Neural cell (in vitro differentiated cells): ENCODE results near the gene IL6ST. TPM values are rescaled to one million over a fixed set of nuclear protein-coding genes. Genes with fewer than 3 reads are reported as not detected.
A peak's percentile ranks its signal among the peaks of the same experiment; 100 is the strongest.

Experiments
- H2AFZ ChIP-seq: fragments of 200-600, 300-800 bp; sonication (generic), shearing (Covaris generic); 2 replicates; pipeline ENCODE4 v1.6.0; 2014; ENCODE audit warnings: low read depth, mild to moderate bottlenecking, antibody characterized with exemption, low read length, moderate library complexity
- H3F3A ChIP-seq: fragments of 200-600 bp; shearing (Covaris generic); 2 replicates; pipeline ENCODE4 v1.6.1; 2016; ENCODE audit warnings: mild to moderate bottlenecking, moderate library complexity, mixed read lengths, antibody characterized with exemption, low read length; ENCODE audit not compliant: insufficient read depth, poor library complexity, severe bottlenecking
- H3K27ac ChIP-seq: fragments of 200-600, 300-800 bp; sonication (generic), shearing (Covaris generic); 2 replicates; pipeline ENCODE4 v1.5.1; 2014; ENCODE audit warnings: mild to moderate bottlenecking, low read length, moderate library complexity
- H3K27me3 ChIP-seq: fragments of 300-800, 200-600 bp; sonication (generic), shearing (Covaris generic); 2 replicates; pipeline ENCODE4 v1.6.0; 2014; ENCODE audit warnings: mild to moderate bottlenecking, low read depth, low read length, moderate library complexity; ENCODE audit not compliant: insufficient read depth
- H3K36me3 ChIP-seq: fragments of 300-800, 200-600 bp; sonication (generic), shearing (Covaris generic); 2 replicates; pipeline ENCODE4 v1.5.1; 2014; ENCODE audit warnings: mild to moderate bottlenecking, antibody characterized with exemption, low read length, moderate library complexity; ENCODE audit not compliant: insufficient read depth
- H3K4me2 ChIP-seq: fragments of 300-800, 200-600 bp; sonication (generic), shearing (Covaris generic); 2 replicates; pipeline ENCODE4 v1.6.0; 2014; ENCODE audit warnings: mild to moderate bottlenecking, low read length
- H3K4me3 ChIP-seq: fragments of 300-800, 200-600 bp; sonication (generic), shearing (Covaris generic); 2 replicates; pipeline ENCODE4 v1.5.1; 2014; ENCODE audit warnings: mild to moderate bottlenecking, low read length, moderate library complexity
- H3K79me2 ChIP-seq: fragments of 200-600 bp; shearing (Covaris generic); replicated peaks from 2 replicates; pipeline ENCODE4 v1.6.0; 2014; ENCODE audit warnings: mild to moderate bottlenecking, low read length, moderate library complexity; ENCODE audit not compliant: insufficient read depth
- H3K9ac ChIP-seq: fragments of 300-800, 200-600 bp; sonication (generic), shearing (Covaris generic); 2 replicates; pipeline ENCODE4 v1.6.1; 2016; ENCODE audit warnings: mild to moderate bottlenecking, low read length, mixed read lengths
- H3K9me2 ChIP-seq: fragments of 200-600 bp; shearing (Covaris generic); 2 replicates; pipeline ENCODE4 v1.6.1; 2016; ENCODE audit warnings: mild to moderate bottlenecking, low read length, mixed read lengths; ENCODE audit not compliant: insufficient read depth
- H3K9me3 ChIP-seq: fragments of 200-600, 300-800 bp; sonication (generic), shearing (Covaris generic); 2 replicates; pipeline ENCODE4 v1.6.1; 2016; ENCODE audit warnings: mild to moderate bottlenecking, mixed run types, low read length, moderate library complexity, mixed read lengths
- H4K20me1 ChIP-seq: fragments of 200-600 bp; shearing (Covaris generic); 2 replicates; pipeline ENCODE4 v1.6.1; 2016; ENCODE audit warnings: mild to moderate bottlenecking, mixed run types; ENCODE audit not compliant: insufficient read depth
- CTCF ChIP-seq: fragments of 450-650 bp; IDR thresholded peaks from 2 replicates; pipeline ENCODE4 v1.5.1; 2014; ENCODE audit warnings: antibody characterized with exemption, mild to moderate bottlenecking, moderate library complexity; ENCODE audit not compliant: poor library complexity, severe bottlenecking
- EP300 ChIP-seq: fragments of 450-650 bp; conservative IDR thresholded peaks from 2 replicates; pipeline ENCODE4 v1.6.1; 2014; ENCODE audit warnings: antibody characterized with exemption, mild to moderate bottlenecking, moderate library complexity; ENCODE audit not compliant: poor library complexity, severe bottlenecking
- EZH2 ChIP-seq: fragments of 200-600, 300-800 bp; shearing (Covaris generic), sonication (generic); IDR thresholded peaks from 2 replicates; pipeline ENCODE4 v1.6.1; 2014; ENCODE audit warnings: antibody characterized with exemption, low read length, borderline replicate concordance, mild to moderate bottlenecking; ENCODE audit not compliant: insufficient read depth, poor library complexity, severe bottlenecking
- MXI1 ChIP-seq: fragments of 450-650 bp; conservative IDR thresholded peaks from 2 replicates; pipeline ENCODE4 v1.6.1; 2014; ENCODE audit warnings: antibody characterized with exemption, mild to moderate bottlenecking; ENCODE audit not compliant: poor library complexity, severe bottlenecking
- POLR2AphosphoS5 ChIP-seq: IDR thresholded peaks from 2 replicates; pipeline ENCODE4 v1.6.1; 2012
- RAD21 ChIP-seq: fragments of 450-650 bp; conservative IDR thresholded peaks from 2 replicates; pipeline ENCODE4 v1.6.1; 2014; ENCODE audit warnings: antibody characterized with exemption, mild to moderate bottlenecking, moderate library complexity
- SMC3 ChIP-seq: fragments of 450-650 bp; conservative IDR thresholded peaks from 2 replicates; pipeline ENCODE4 v1.6.1; 2014; ENCODE audit warnings: antibody characterized with exemption, mild to moderate bottlenecking, moderate library complexity; ENCODE audit not compliant: poor library complexity
- TAF1 ChIP-seq: IDR thresholded peaks from 2 replicates; pipeline ENCODE4 v1.6.1; 2012; ENCODE audit warnings: low read depth
- polyA plus RNA-seq: library from polyadenylated mRNA; depleted of rRNA; stranded (reverse); fragments of >200 nt; gene quantifications from 2 replicates; pipeline ENCODE4 v1.2.3, GENCODE V29; 2014
- TF ChIP-seq, protein P1 (sequence below): IDR thresholded peaks from 2 replicates; pipeline ENCODE4 v1.6.1; 2012; ENCODE audit warnings: borderline replicate concordance

IL6ST gene
- polyA plus RNA-seq, 1 donor from 2014 or later: 19.7 TPM

DNA sequence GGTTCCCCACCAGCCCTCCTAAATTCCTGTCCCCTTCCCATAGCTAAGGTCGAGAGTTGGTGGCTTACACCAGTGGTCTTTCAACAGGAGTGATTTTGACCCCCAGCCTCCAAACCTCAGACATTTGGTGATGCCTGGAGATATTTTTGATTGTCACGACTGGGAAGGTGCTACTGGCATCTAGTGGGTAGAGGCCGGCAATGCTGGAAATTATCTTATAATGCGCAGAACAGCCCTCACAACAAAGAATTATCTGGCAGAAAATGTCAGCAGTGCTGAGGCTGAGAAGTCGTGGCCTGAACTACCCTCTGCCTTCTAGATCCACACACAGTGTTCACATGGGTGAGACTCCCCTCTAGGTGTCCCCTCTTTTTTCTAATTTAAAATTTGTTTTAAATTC is 74.0 kb downstream of the IL6ST start:
- Histone ChIP-seq H3K27ac (no peak overlapping the region), H3F3A (no peaks in the 10 kb centered on the region), H3K4me2 (no peak overlapping the region), H3K9me3 (no peaks in the 10 kb centered on the region), H3K79me2 (no peaks in the 10 kb centered on the region), H3K9me2 (no peaks in the 10 kb centered on the region), H3K4me3 (no peak overlapping the region), H3K9ac (no peak overlapping the region), H2AFZ (no peak overlapping the region), H4K20me1 (no peaks in the 10 kb centered on the region), H3K27me3 (no peaks in the 10 kb centered on the region), H3K36me3 (no peaks in the 10 kb centered on the region)
- no peak for TF ChIP-seq POLR2AphosphoS5
- TF ChIP-seq SMC3: peak; percentile 22
- TF ChIP-seq RAD21: peak; percentile 30
- TF ChIP-seq CTCF: peak; percentile 36

DNA sequence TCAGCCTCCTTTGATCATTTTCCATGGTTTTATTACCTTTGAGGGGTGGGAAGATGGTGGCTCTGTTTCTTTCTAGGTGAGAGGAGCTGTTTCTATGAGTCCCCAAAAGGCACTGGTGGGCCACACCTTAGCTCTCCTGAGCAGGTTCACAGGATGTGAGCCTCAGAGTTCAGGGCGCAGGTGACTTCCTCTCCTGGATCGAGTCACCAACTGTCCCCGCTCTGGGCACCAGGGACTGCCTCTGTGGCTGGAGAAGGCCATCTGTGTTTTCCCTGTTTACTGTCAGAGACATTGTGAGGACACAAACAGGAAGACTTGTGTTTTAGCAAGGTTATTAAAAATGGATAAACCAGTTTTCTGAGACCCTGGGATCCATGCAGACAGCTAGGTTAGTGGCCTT is 75.1 kb downstream of the IL6ST start:
- no peak overlapping the region for H3K9ac ChIP-seq
- no peaks in the 10 kb centered on the region for H3K9me3 ChIP-seq
- H3K79me2 ChIP-seq: no peaks in the 10 kb centered on the region
- H3K27ac ChIP-seq: no peak overlapping the region
- H3K9me2 ChIP-seq: no peaks in the 10 kb centered on the region
- no peaks in the 10 kb centered on the region for H3K36me3 ChIP-seq
- H3F3A ChIP-seq: no peaks in the 10 kb centered on the region
- H3K4me2 ChIP-seq: no peak overlapping the region
- H3K4me3 ChIP-seq: no peak overlapping the region
- TF ChIP-seq, protein P1, sequence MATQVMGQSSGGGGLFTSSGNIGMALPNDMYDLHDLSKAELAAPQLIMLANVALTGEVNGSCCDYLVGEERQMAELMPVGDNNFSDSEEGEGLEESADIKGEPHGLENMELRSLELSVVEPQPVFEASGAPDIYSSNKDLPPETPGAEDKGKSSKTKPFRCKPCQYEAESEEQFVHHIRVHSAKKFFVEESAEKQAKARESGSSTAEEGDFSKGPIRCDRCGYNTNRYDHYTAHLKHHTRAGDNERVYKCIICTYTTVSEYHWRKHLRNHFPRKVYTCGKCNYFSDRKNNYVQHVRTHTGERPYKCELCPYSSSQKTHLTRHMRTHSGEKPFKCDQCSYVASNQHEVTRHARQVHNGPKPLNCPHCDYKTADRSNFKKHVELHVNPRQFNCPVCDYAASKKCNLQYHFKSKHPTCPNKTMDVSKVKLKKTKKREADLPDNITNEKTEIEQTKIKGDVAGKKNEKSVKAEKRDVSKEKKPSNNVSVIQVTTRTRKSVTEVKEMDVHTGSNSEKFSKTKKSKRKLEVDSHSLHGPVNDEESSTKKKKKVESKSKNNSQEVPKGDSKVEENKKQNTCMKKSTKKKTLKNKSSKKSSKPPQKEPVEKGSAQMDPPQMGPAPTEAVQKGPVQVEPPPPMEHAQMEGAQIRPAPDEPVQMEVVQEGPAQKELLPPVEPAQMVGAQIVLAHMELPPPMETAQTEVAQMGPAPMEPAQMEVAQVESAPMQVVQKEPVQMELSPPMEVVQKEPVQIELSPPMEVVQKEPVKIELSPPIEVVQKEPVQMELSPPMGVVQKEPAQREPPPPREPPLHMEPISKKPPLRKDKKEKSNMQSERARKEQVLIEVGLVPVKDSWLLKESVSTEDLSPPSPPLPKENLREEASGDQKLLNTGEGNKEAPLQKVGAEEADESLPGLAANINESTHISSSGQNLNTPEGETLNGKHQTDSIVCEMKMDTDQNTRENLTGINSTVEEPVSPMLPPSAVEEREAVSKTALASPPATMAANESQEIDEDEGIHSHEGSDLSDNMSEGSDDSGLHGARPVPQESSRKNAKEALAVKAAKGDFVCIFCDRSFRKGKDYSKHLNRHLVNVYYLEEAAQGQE: no peak
- TF ChIP-seq EP300 (no peak), CTCF (no peak), MXI1 (no peak), EZH2 (no peak), RAD21 (no peak), POLR2AphosphoS5 (no peak), SMC3 (no peak), TAF1 (no peak)
- no peaks in the 10 kb centered on the region for H4K20me1 ChIP-seq
- H2AFZ ChIP-seq: no peak overlapping the region
- H3K27me3 ChIP-seq: no peaks in the 10 kb centered on the region
